Esophagus muscularis mucosa (tissue), 4 donors: ENCODE data around the gene PSMD12. TPM values are rescaled to one million over a fixed set of nuclear protein-coding genes. Genes with fewer than 3 reads are reported as not detected.

Experiments
- DNase-seq: peaks from one replicate; pipeline ENCODE4 v3.0.0-alpha.2; 2017; ENCODE audit errors: extremely low spot score
- H3K27ac ChIP-seq, 4 donors: fragments of 200-600 bp; sonication (generic); replicated peaks in 1 of 4; 1 replicate in 3 of 4; 2 replicates in 1 of 4; pipeline ENCODE4 v1.5.1; 2016 to 2019; ENCODE audit warnings: mild to moderate bottlenecking in 1 of 4
- H3K27me3 ChIP-seq, 4 donors: fragments of 200-600 bp; sonication (generic); one replicate each; pipeline versions ENCODE4 v1.5.1 to v1.6.0; 2016 to 2019
- H3K36me3 ChIP-seq, 4 donors: fragments of 200-600 bp; sonication (generic); one replicate each; pipeline ENCODE4 v1.5.1; 2016 to 2019
- H3K4me1 ChIP-seq, 4 donors: fragments of 200-600 bp; sonication (generic); one replicate each; pipeline ENCODE4 v1.5.1; 2016 to 2019
- H3K4me3 ChIP-seq, 4 donors: fragments of 200-600 bp; sonication (generic); 1 replicate in 2 of 4; 2 replicates in 2 of 4; pipeline ENCODE4 v1.5.1; 2016 to 2019; ENCODE audit warnings: mild to moderate bottlenecking in 4 of 4, moderate library complexity in 1 of 4
- H3K9me3 ChIP-seq, 4 donors: fragments of 200-600 bp; sonication (generic); 1 replicate in 3 of 4; 2 replicates in 1 of 4; pipeline ENCODE4 v1.5.1; 2016 to 2019
- EP300 ChIP-seq: sonication (generic); formaldehyde crosslinking; IDR thresholded peaks from one replicate; pipeline ENCODE4 v1.6.1; 2017; ENCODE audit warnings: antibody characterized with exemption
- POLR2A ChIP-seq: fragments of 450-650 bp; IDR thresholded peaks from one replicate; pipeline ENCODE4 v1.6.1; 2017; ENCODE audit warnings: antibody characterized with exemption, moderate library complexity, mild to moderate bottlenecking, low read depth
- POLR2AphosphoS5 ChIP-seq, 2 donors: sonication (generic); formaldehyde crosslinking; IDR thresholded peaks; one replicate each; pipeline ENCODE4 v1.6.1; 2017; ENCODE audit warnings: antibody characterized with exemption in 2 of 2
- WGBS: methylation state at CpG from one replicate; pipeline ENCODE4 v1.1.5; 2018; 5-methylcytosine and 5-hydroxymethylcytosine counted together
- intact Hi-C: fragments of 100-400 bp; cut with DNase I; formaldehyde crosslinking; loops from one replicate; pipeline ENCODE4 v1.15.1; 2023
- total RNA-seq, 4 donors: library from RNA; depleted of rRNA; stranded (reverse); fragments of >200 nt; gene quantifications; one replicate each; pipeline versions ENCODE4 v1.1.0 to v1.2.1, GENCODE V29; 2016
- TF ChIP-seq, protein P1 (sequence below), 3 experiments: fragments of 200-600 bp in 2 of 3; fragments of 450-650 bp in 1 of 3; sonication (generic) in 2 of 3; IDR thresholded peaks; one replicate each; pipeline ENCODE4 v1.5.1; 2017 to 2019; ENCODE audit warnings: antibody characterized with exemption in 3 of 3, mild to moderate bottlenecking in 2 of 3, moderate library complexity in 1 of 3

Gene PSMD12
- total RNA-seq, 4 donors from 2014 or later, result 28.4 to 37.8 (median 30.0) TPM

DNA sequence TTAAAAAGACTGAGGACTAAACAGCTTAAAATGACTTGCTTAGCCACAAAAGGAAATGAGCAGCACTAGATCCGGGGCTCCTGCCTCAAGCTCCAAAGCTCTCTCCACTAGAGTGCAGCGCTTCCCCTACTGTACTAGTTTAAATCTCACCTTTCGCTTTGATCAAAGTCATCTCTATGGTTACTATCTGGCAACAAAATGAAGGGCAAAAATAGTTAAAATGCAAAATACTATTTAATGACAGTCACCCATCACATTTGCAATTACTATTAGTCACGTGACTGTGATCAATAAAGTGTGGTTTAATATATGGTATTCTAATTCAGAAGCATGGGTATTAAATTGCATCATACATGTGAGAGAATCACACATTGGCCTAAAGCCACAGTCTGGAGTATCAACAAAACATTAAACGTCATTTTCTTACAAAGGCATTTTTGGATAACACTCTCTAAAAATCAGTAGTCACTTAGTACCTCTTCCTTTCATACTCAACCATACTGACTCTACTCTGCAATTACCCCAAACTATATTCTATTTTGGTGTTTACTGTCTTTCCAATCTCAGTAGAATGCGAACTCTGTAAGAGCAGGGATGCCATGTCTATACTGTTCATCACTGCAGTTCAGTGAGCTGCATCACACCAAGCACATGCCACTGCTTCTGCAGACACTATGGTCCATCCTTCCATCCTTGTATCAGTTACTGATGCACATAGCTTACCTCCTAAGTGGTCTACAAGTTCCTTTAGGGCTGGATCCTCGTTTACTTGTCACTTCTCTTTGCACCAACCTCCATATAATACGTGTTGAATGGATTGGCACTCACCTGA is 6.2 kb downstream of the PSMD12 start:
- no peak for DNase-seq
- Histone ChIP-seq H3K9me3 (no peaks in the 10 kb centered on the region), H3K27ac (peak overlapping the region in 1 of 4 donors; percentile 41), H3K27me3 (no peaks in the 10 kb centered on the region), H3K36me3 (peaks cover 5 to 37% (median 23%) of the 10 kb centered on the region in 4 donors), H3K4me1 (peaks cover 62 to 77% (median 69%) of the 10 kb centered on the region in 4 donors), H3K4me3 (no peak overlapping the region)
- no peak for TF ChIP-seq EP300
- TF ChIP-seq, protein P1, sequence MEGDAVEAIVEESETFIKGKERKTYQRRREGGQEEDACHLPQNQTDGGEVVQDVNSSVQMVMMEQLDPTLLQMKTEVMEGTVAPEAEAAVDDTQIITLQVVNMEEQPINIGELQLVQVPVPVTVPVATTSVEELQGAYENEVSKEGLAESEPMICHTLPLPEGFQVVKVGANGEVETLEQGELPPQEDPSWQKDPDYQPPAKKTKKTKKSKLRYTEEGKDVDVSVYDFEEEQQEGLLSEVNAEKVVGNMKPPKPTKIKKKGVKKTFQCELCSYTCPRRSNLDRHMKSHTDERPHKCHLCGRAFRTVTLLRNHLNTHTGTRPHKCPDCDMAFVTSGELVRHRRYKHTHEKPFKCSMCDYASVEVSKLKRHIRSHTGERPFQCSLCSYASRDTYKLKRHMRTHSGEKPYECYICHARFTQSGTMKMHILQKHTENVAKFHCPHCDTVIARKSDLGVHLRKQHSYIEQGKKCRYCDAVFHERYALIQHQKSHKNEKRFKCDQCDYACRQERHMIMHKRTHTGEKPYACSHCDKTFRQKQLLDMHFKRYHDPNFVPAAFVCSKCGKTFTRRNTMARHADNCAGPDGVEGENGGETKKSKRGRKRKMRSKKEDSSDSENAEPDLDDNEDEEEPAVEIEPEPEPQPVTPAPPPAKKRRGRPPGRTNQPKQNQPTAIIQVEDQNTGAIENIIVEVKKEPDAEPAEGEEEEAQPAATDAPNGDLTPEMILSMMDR (IDR thresholded peaks at IDR 0.05), result peak in 2 of 3 experiments; percentile 10 to 20
- no peak for TF ChIP-seq POLR2A
- intact Hi-C loops, result loop anchor here (10.0 kb wide), 1 partner anchor 115 kb away; the partner anchor contains the start of gene HELZ
- WGBS, result 65% methylated on average over 8 of the region's 8 CpGs

DNA sequence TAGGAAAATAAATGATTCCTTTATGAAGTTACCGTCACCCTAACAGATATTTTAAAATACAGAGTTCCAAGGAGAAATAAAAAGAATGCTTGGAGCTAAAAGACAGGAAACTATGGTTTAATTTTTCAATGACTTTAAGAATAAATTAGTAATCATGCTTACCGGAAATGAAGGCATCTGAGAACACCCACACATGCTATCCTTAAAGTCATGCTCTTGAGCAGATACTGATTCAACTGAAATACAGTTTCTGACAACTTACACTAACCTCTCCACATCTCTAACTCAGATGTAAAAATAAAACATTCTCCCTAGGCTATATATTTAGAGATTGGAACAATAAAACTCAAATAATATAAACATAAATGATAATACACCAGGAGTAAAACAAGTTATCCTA is 7.8 kb downstream of the PSMD12 start:
- 49% methylated on average over 2 of the region's 2 CpGs for WGBS

DNA sequence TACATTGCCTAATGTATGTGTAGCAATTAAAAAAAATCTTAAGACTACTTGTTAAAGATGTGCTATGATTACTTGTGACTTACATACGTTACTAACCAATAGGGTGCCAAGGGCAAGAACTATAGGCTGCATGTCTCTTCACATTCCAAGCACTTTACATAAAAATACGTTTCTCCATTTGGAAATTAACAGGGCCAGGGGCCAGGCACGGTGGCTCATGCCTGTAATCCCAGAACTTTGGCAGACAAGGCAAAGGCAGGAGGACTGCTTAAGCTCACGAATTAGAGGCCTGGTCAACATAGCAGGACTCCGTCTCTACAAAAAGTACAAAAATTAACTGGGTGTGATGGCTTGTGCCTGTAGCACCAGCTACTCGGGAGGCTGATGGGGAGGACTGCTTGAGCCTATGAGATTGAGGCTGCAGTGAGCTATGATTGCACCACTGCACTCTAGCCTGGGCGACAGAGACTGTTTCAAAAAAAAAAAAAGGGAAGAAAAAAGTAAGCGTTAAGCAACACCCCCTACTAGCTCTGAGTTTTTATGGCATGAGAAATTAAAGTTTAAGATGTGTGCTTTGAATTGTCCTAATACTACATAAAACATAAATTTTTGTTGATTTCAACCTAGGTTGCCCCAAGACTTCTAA is 12.3 kb downstream of the PSMD12 start:
- peaks cover 5 to 15% (median 9%) of the 10 kb centered on the region in 4 donors for H3K4me1 ChIP-seq
- intact Hi-C loops, result no loop called here
- no peaks in the 10 kb centered on the region for H3K9me3 ChIP-seq
- DNase-seq, result no peak
- no peak overlapping the region for H3K4me3 ChIP-seq
- peaks cover 19 to 89% (median 73%) of the 10 kb centered on the region in 4 donors for H3K36me3 ChIP-seq
- no peak overlapping the region for H3K27ac ChIP-seq
- H3K27me3 ChIP-seq, result no peaks in the 10 kb centered on the region
- TF ChIP-seq EP300 (no peak), POLR2A (no peak), POLR2AphosphoS5 (IDR thresholded peaks at IDR 0.05) (no peak)
- TF ChIP-seq, protein P1 (IDR thresholded peaks at IDR 0.05), result no peak
- 82% methylated on average over 8 of the region's 8 CpGs for WGBS

More for the DNA sequence above, 7.8 kb downstream of the PSMD12 start:
- no peak overlapping the region for H3K27ac ChIP-seq
- no peak overlapping the region for H3K4me3 ChIP-seq
- intact Hi-C loops, result no loop called here
- no peak for TF ChIP-seq EP300
- TF ChIP-seq POLR2AphosphoS5 (IDR thresholded peaks at IDR 0.05), result no peak
- no peak for TF ChIP-seq POLR2A
- TF ChIP-seq, protein P1 (IDR thresholded peaks at IDR 0.05), result no peak
- no peaks in the 10 kb centered on the region for H3K9me3 ChIP-seq
- no peaks in the 10 kb centered on the region for H3K27me3 ChIP-seq
- DNase-seq, result no peak
- peaks cover 47 to 61% (median 53%) of the 10 kb centered on the region in 4 donors for H3K4me1 ChIP-seq
- H3K36me3 ChIP-seq, result peaks cover 18 to 52% (median 39%) of the 10 kb centered on the region in 4 donors

DNA sequence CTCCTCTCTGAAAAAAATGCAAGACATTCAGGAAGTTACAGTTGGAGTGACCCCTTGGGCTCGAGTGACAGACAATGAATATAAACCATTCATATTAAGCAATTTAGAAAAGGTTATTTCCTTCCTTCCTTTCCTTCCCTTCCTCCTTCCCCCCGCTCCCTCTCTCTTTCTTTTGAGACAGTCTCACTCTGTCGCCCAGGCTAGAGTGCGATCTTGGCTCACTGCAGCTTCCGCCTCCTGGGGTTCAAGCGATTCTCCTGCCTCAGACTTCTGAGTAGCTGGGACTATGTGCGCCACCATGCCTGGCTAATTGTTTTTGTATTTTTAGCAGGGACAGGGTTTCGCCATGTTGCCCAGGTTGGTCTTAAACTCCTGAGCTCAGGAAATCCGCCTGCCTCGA is 13.2 kb downstream of the PSMD12 start:
- TF ChIP-seq POLR2AphosphoS5 (IDR thresholded peaks at IDR 0.05), result no peak
- no peak for TF ChIP-seq POLR2A
- TF ChIP-seq, protein P1 (IDR thresholded peaks at IDR 0.05), result no peak
- TF ChIP-seq EP300, result no peak

More for the DNA sequence above, 13.2 kb downstream of the PSMD12 start:
- Histone ChIP-seq H3K36me3 (peaks cover 24 to 97% (median 81%) of the 10 kb centered on the region in 4 donors), H3K4me3 (no peak overlapping the region), H3K9me3 (no peaks in the 10 kb centered on the region), H3K4me1 (peaks cover 0 to 8% (median 3%) of the 10 kb centered on the region in 4 donors), H3K27ac (no peak overlapping the region), H3K27me3 (no peaks in the 10 kb centered on the region)
- no peak for DNase-seq
- WGBS, result 89% methylated on average over 10 of the region's 10 CpGs
- intact Hi-C loops, result no loop called here
